ENCODE data around the gene FANCC. TPM values are rescaled to one million over a fixed set of nuclear protein-coding genes. Genes with fewer than 3 reads are reported as not detected.

Gene FANCC
- total RNA-seq, 1 experiment from 2014 or later: 25.3 TPM

- H3K27me3 ChIP-seq (replicated peaks; ENCODE audit: insufficient read depth, low read depth, low read length, poor library complexity): no peaks in the 10 kb centered on the region
- ChIA-PET POLR2A (ENCODE audit: low non-redundant PET) (no interaction called here), CTCF (no interaction called here)
- H3K36me3 ChIP-seq (ENCODE audit: insufficient read depth, low read length, poor library complexity, severe bottlenecking): no peaks in the 10 kb centered on the region
- intact Hi-C loops (cut with micrococcal nuclease; ENCODE audit: unreplicated experiment): no loop called here
- DNase-seq (ENCODE audit: low spot score): no peak
- no TSS peak for BruUV-seq (replicated peaks)
- TF ChIP-seq EZH2 (IDR thresholded peaks at IDR 0.05; ENCODE audit: borderline replicate concordance, low read depth, low read length, poor library complexity, severe bottlenecking): no peak
- TF ChIP-seq, protein P1, sequence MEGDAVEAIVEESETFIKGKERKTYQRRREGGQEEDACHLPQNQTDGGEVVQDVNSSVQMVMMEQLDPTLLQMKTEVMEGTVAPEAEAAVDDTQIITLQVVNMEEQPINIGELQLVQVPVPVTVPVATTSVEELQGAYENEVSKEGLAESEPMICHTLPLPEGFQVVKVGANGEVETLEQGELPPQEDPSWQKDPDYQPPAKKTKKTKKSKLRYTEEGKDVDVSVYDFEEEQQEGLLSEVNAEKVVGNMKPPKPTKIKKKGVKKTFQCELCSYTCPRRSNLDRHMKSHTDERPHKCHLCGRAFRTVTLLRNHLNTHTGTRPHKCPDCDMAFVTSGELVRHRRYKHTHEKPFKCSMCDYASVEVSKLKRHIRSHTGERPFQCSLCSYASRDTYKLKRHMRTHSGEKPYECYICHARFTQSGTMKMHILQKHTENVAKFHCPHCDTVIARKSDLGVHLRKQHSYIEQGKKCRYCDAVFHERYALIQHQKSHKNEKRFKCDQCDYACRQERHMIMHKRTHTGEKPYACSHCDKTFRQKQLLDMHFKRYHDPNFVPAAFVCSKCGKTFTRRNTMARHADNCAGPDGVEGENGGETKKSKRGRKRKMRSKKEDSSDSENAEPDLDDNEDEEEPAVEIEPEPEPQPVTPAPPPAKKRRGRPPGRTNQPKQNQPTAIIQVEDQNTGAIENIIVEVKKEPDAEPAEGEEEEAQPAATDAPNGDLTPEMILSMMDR (conservative IDR thresholded peaks at IDR 0.05; ENCODE audit: low read depth, low read length): no peak
- peaks cover 4% of the 10 kb centered on the region for H3K4me1 ChIP-seq (ENCODE audit: insufficient read depth, low read length, poor library complexity, severe bottlenecking)
- no peak overlapping the region for H3K4me3 ChIP-seq (ENCODE audit: low read depth, low read length, poor library complexity, severe bottlenecking)
- H3K27ac ChIP-seq (ENCODE audit: low read depth, low read length, poor library complexity, severe bottlenecking): no peak overlapping the region
- no peaks in the 10 kb centered on the region for H3K9me3 ChIP-seq (ENCODE audit: low read depth, low read length, poor library complexity, severe bottlenecking)
These were observed 227.3 kb downstream of the FANCC start for GRCh38 chr9:95090023-95090791.

DNA sequence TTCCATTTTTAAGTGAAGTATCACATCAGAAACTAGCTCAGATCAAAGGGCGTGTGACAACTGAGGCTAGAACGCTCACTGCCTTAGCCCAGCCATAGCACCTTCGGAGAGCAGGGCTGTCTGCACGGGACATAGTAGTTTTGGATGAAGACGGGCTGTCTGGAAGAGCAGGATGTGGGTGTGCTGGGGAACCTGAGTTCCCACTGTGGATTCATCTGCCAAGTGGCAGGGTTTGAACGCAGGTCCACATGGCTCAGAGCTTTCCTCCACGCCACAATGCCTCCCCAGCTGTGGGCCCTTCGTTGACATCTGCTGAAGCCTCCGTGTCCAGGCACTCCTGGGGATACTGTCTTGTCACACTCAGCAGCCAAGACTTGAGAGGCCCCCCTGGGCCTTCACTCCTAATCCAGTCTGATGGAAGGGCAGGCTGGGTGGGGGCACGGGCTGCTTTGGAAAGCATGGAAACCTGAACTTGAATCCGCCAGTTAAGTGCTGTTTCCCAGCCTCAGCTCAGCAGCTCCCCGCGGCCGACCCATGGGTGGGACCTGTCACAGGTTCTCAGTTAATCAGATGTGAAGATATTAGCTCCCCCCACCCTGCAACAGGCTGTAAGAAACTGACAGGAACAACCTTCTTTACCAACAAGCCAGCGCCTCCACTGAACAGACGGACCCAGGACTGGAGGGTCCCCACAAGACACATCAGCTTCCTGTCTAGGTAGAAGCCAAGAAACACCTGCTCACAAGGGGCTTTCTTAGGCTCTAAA lies 228.1 kb downstream of the FANCC start:
- intact Hi-C loops (cut with micrococcal nuclease; ENCODE audit: unreplicated experiment): no loop called here
- no peaks in the 10 kb centered on the region for H3K36me3 ChIP-seq (ENCODE audit: insufficient read depth, low read length, poor library complexity, severe bottlenecking)
- no peak for TF ChIP-seq EZH2 (IDR thresholded peaks at IDR 0.05; ENCODE audit: borderline replicate concordance, low read depth, low read length, poor library complexity, severe bottlenecking)
- TF ChIP-seq, protein P1 (conservative IDR thresholded peaks at IDR 0.05; ENCODE audit: low read depth, low read length): no peak
- no peaks in the 10 kb centered on the region for H3K27me3 ChIP-seq (replicated peaks; ENCODE audit: insufficient read depth, low read depth, low read length, poor library complexity)
- no peak for DNase-seq (ENCODE audit: low spot score)
- ChIA-PET POLR2A (ENCODE audit: low non-redundant PET) (no interaction called here), CTCF (no interaction called here)
- no peaks in the 10 kb centered on the region for H3K9me3 ChIP-seq (ENCODE audit: low read depth, low read length, poor library complexity, severe bottlenecking)
- no peak overlapping the region for H3K4me3 ChIP-seq (ENCODE audit: low read depth, low read length, poor library complexity, severe bottlenecking)
- BruUV-seq (replicated peaks): no TSS peak
- no peak overlapping the region for H3K27ac ChIP-seq (ENCODE audit: low read depth, low read length, poor library complexity, severe bottlenecking)
- peaks cover 4% of the 10 kb centered on the region for H3K4me1 ChIP-seq (ENCODE audit: insufficient read depth, low read length, poor library complexity, severe bottlenecking)

GRCh38 chr9:95088421-95089161 lies 228.9 kb downstream of the FANCC start:
- peaks cover 4% of the 10 kb centered on the region for H3K4me1 ChIP-seq (ENCODE audit: insufficient read depth, low read length, poor library complexity, severe bottlenecking)
- TF ChIP-seq EZH2 (IDR thresholded peaks at IDR 0.05; ENCODE audit: borderline replicate concordance, low read depth, low read length, poor library complexity, severe bottlenecking): no peak
- TF ChIP-seq, protein P1 (conservative IDR thresholded peaks at IDR 0.05; ENCODE audit: low read depth, low read length): no peak
- ChIA-PET CTCF (no interaction called here), POLR2A (ENCODE audit: low non-redundant PET) (no interaction called here)
- no peak overlapping the region for H3K4me3 ChIP-seq (ENCODE audit: low read depth, low read length, poor library complexity, severe bottlenecking)
- H3K36me3 ChIP-seq (ENCODE audit: insufficient read depth, low read length, poor library complexity, severe bottlenecking): no peaks in the 10 kb centered on the region
- H3K27me3 ChIP-seq (replicated peaks; ENCODE audit: insufficient read depth, low read depth, low read length, poor library complexity): no peaks in the 10 kb centered on the region
- no TSS peak for BruUV-seq (replicated peaks)
- no peak overlapping the region for H3K27ac ChIP-seq (ENCODE audit: low read depth, low read length, poor library complexity, severe bottlenecking)
- no peaks in the 10 kb centered on the region for H3K9me3 ChIP-seq (ENCODE audit: low read depth, low read length, poor library complexity, severe bottlenecking)
- intact Hi-C loops (cut with micrococcal nuclease; ENCODE audit: unreplicated experiment): no loop called here
- DNase-seq (ENCODE audit: low spot score): no peak
